Measurements from ENCODE around the gene ITIH5. TPM values are rescaled to one million over a fixed set of nuclear protein-coding genes. Genes with fewer than 3 reads are reported as not detected.

ITIH5 gene
- total and polyA plus RNA-seq, 2 of the 8 experiments (the other 6 are each of a cell fraction or from before 2014, with no cell fraction given): 5.8 to 7.6 TPM

- Histone ChIP-seq H3K4me1 (replicated peaks in 1 of 4; ENCODE audit: control insufficient read depth in 3 of 4, insufficient read depth in 4 of 4, low read length in 3 of 4) (peaks cover 0 to 9% (median 2%) of the 10 kb centered on the region in 4 experiments; a peak in 5 of 7 replicates), H4K20me1 (replicated peaks in 1 of 2; ENCODE audit: control insufficient read depth in 1 of 2, insufficient read depth in 2 of 2, low read length in 2 of 2) (no peaks in the 10 kb centered on the region), H3K4me3 (ENCODE audit: extremely low read depth in 1 of 4, insufficient read depth in 2 of 4, low read depth in 3 of 4, low read length in 4 of 4) (no peak overlapping the region), H3K9me3 (ENCODE audit: insufficient read depth in 2 of 2, low read depth in 1 of 2, low read length in 1 of 2) (no peaks in the 10 kb centered on the region), H4K5ac (ENCODE audit: insufficient read length, low read depth, low read length) (no peak overlapping the region), H2BK20ac (ENCODE audit: low read length) (no peak overlapping the region), H3K56ac (replicated peaks; ENCODE audit: insufficient read length, low read depth, low read length) (no peak overlapping the region), H2AK5ac (ENCODE audit: low read depth, low read length) (no peak overlapping the region), H3K4me2 (ENCODE audit: insufficient read depth in 1 of 2, low read depth in 2 of 2, low read length in 2 of 2) (no peak overlapping the region), H3K18ac (ENCODE audit: extremely low read depth, low read length) (no peak overlapping the region), H2AFZ (ENCODE audit: low read length) (no peak overlapping the region), H3K23me2 (ENCODE audit: low read depth, low read length) (no peaks in the 10 kb centered on the region), H3K14ac (ENCODE audit: insufficient read length) (no peak overlapping the region), H2BK15ac (ENCODE audit: low read length) (no peak overlapping the region), H4K91ac (replicated peaks; ENCODE audit: insufficient read length, low read length) (no peak overlapping the region), H3K27ac (ENCODE audit: low read depth, low read length) (no peak overlapping the region), H3K79me2 (ENCODE audit: control insufficient read depth in 1 of 2, insufficient read depth in 2 of 2, low read length in 2 of 2) (no peaks in the 10 kb centered on the region), H3K36me3 (ENCODE audit: control insufficient read depth in 2 of 4, insufficient read depth in 4 of 4, low read length in 3 of 4) (no peaks in the 10 kb centered on the region), H3K79me1 (ENCODE audit: low read depth, low read length) (no peaks in the 10 kb centered on the region), H4K8ac (ENCODE audit: extremely low read depth, insufficient read depth, low read length) (no peak overlapping the region), H2BK12ac (ENCODE audit: low read depth, low read length) (no peak overlapping the region), H2BK120ac (replicated peaks; ENCODE audit: low read depth, low read length) (no peak overlapping the region), H3K4ac (replicated peaks; ENCODE audit: insufficient read length, low read depth, low read length) (no peak overlapping the region), H3K9ac (replicated peaks in 1 of 4; ENCODE audit: extremely low read depth in 1 of 4, low read depth in 3 of 4, low read length in 3 of 4) (no peak overlapping the region), H3K23ac (ENCODE audit: insufficient read length) (no peak overlapping the region), H2BK5ac (ENCODE audit: low read depth, low read length) (no peak overlapping the region), H3K27me3 (replicated peaks in 1 of 4; ENCODE audit: control insufficient read depth in 3 of 4, extremely low read depth in 1 of 4, insufficient read depth in 3 of 4, low read length in 3 of 4) (no peaks in the 10 kb centered on the region)
- ChIA-PET CTCF (ENCODE audit: partially characterized antibody) (interaction anchor here (1.3 kb wide), 1 partner anchor 12 kb away, joined by 3 read pairs; no protein-coding TSS in a partner anchor), POLR2A (ENCODE audit: partially characterized antibody) (no interaction called here)
- WGBS, 2 experiments (ENCODE audit: extremely low coverage in 1 of 2, insufficient coverage in 1 of 2, insufficient read length in 1 of 2, insufficient replicate concordance in 2 of 2, low coverage in 1 of 2, low lambda C conversion rate in 2 of 2, missing lambda C conversion rate in 1 of 2): 80% methylated on average over 1 of the region's 1 CpG; no CpG with 5 or more reads in 1 of the 2 experiments
- no peak for FAIRE-seq
- no peak for DNase-seq (ENCODE audit: low read depth in 1 of 2, low spot score in 2 of 2)
- no peak for TF ChIP-seq SP4 (IDR thresholded peaks at IDR 0.05; ENCODE audit: low read length)
Observed at GRCh38 chr10:7550013-7550412, 116.8 kb downstream of the ITIH5 start.

Measured in H1 (cell line).